ENCODE data around the gene NBEA.

Gene NBEA

GRCh38 chr13:35592457-35592856, 650.4 kb downstream of the NBEA start:
- no peak overlapping the region for H2AFZ ChIP-seq (ENCODE audit: low read depth, low read length)
- H2AK5ac ChIP-seq (ENCODE audit: low read length, severe bottlenecking), result no peak overlapping the region
- no peak overlapping the region for H3K23ac ChIP-seq (ENCODE audit: low read length in 2 of 2)
- H2BK12ac ChIP-seq (ENCODE audit: low read length in 2 of 2), result no peak overlapping the region
- 67% methylated on average over 3 of the region's 4 CpGs for WGBS
- H3K18ac ChIP-seq (ENCODE audit: low read depth in 1 of 2, low read length in 2 of 2), result no peak overlapping the region
- no peak overlapping the region for H4K91ac ChIP-seq (ENCODE audit: low read length)
- H3K27me3 ChIP-seq (ENCODE audit: control insufficient read depth in 1 of 2, insufficient read depth in 1 of 2, low read length in 2 of 2), result no peaks in the 10 kb centered on the region
- H3K4me2 ChIP-seq (ENCODE audit: low read length, poor library complexity, severe bottlenecking), result no peak overlapping the region
- H3K4me1 ChIP-seq (ENCODE audit: control insufficient read depth, insufficient read depth, low read depth, low read length), result no peaks in the 10 kb centered on the region
- no peak for DNase-seq
- no peaks in the 10 kb centered on the region for H3K79me1 ChIP-seq (replicated peaks; ENCODE audit: low read length, poor library complexity, severe bottlenecking)
- H3K4me3 ChIP-seq (ENCODE audit: insufficient read depth in 1 of 2, low read depth in 1 of 2, low read length in 2 of 2), result no peak overlapping the region
- no peak overlapping the region for H3K14ac ChIP-seq (ENCODE audit: low read length in 2 of 2)
- H3K36me3 ChIP-seq (ENCODE audit: control insufficient read depth in 1 of 2, insufficient read depth in 2 of 2, low read depth in 1 of 2, low read length in 2 of 2), result no peaks in the 10 kb centered on the region
- no peak overlapping the region for H3K4ac ChIP-seq (ENCODE audit: low read depth in 1 of 2, low read length in 2 of 2)
- no peak overlapping the region for H2BK120ac ChIP-seq (ENCODE audit: low read depth, low read length)
- no peak overlapping the region for H3K9ac ChIP-seq (ENCODE audit: low read length)
- H2BK5ac ChIP-seq (ENCODE audit: low read depth, low read length, poor library complexity, severe bottlenecking), result no peak overlapping the region
- H4K8ac ChIP-seq (ENCODE audit: low read length), result no peak overlapping the region
- H2BK15ac ChIP-seq (ENCODE audit: low read depth, poor library complexity, severe bottlenecking), result no peak overlapping the region
- H3K27ac ChIP-seq (ENCODE audit: low read length, poor library complexity, severe bottlenecking), result no peak overlapping the region
- no peaks in the 10 kb centered on the region for H3K9me3 ChIP-seq (ENCODE audit: control insufficient read depth, low read length)

- H3K4me1 ChIP-seq (ENCODE audit: control insufficient read depth, insufficient read depth, low read depth, low read length), result no peaks in the 10 kb centered on the region
- H3K27me3 ChIP-seq (ENCODE audit: control insufficient read depth in 1 of 2, insufficient read depth in 1 of 2, low read length in 2 of 2), result no peaks in the 10 kb centered on the region
- H2BK15ac ChIP-seq (ENCODE audit: low read depth, poor library complexity, severe bottlenecking), result no peak overlapping the region
- no peak overlapping the region for H3K14ac ChIP-seq (ENCODE audit: low read length in 2 of 2)
- H2BK5ac ChIP-seq (ENCODE audit: low read depth, low read length, poor library complexity, severe bottlenecking), result no peak overlapping the region
- no peak overlapping the region for H3K27ac ChIP-seq (ENCODE audit: low read length, poor library complexity, severe bottlenecking)
- H2BK120ac ChIP-seq (ENCODE audit: low read depth, low read length), result no peak overlapping the region
- no peaks in the 10 kb centered on the region for H3K36me3 ChIP-seq (ENCODE audit: control insufficient read depth in 1 of 2, insufficient read depth in 2 of 2, low read depth in 1 of 2, low read length in 2 of 2)
- no peak overlapping the region for H3K4ac ChIP-seq (ENCODE audit: low read depth in 1 of 2, low read length in 2 of 2)
- H3K4me2 ChIP-seq (ENCODE audit: low read length, poor library complexity, severe bottlenecking), result no peak overlapping the region
- H3K9ac ChIP-seq (ENCODE audit: low read length), result no peak overlapping the region
- DNase-seq, result no peak
- H3K18ac ChIP-seq (ENCODE audit: low read depth in 1 of 2, low read length in 2 of 2), result no peak overlapping the region
- H3K9me3 ChIP-seq (ENCODE audit: control insufficient read depth, low read length), result no peaks in the 10 kb centered on the region
- no peak overlapping the region for H4K8ac ChIP-seq (ENCODE audit: low read length)
- no peak overlapping the region for H2BK12ac ChIP-seq (ENCODE audit: low read length in 2 of 2)
- no peaks in the 10 kb centered on the region for H3K79me1 ChIP-seq (replicated peaks; ENCODE audit: low read length, poor library complexity, severe bottlenecking)
- H4K91ac ChIP-seq (ENCODE audit: low read length), result no peak overlapping the region
- H2AK5ac ChIP-seq (ENCODE audit: low read length, severe bottlenecking), result no peak overlapping the region
- H2AFZ ChIP-seq (ENCODE audit: low read depth, low read length), result no peak overlapping the region
- no peak overlapping the region for H3K23ac ChIP-seq (ENCODE audit: low read length in 2 of 2)
- no peak overlapping the region for H3K4me3 ChIP-seq (ENCODE audit: insufficient read depth in 1 of 2, low read depth in 1 of 2, low read length in 2 of 2)
- 75% methylated on average over 2 of the region's 3 CpGs for WGBS
Measured at GRCh38 chr13:35593651-35594050, 651.6 kb downstream of the NBEA start.

GRCh38 chr13:35594096-35594495, 652.0 kb downstream of the NBEA start:
- H3K9ac ChIP-seq (ENCODE audit: low read length), result no peak overlapping the region
- H3K79me1 ChIP-seq (replicated peaks; ENCODE audit: low read length, poor library complexity, severe bottlenecking), result no peaks in the 10 kb centered on the region
- H3K27me3 ChIP-seq (ENCODE audit: control insufficient read depth in 1 of 2, insufficient read depth in 1 of 2, low read length in 2 of 2), result no peaks in the 10 kb centered on the region
- no peaks in the 10 kb centered on the region for H3K36me3 ChIP-seq (ENCODE audit: control insufficient read depth in 1 of 2, insufficient read depth in 2 of 2, low read depth in 1 of 2, low read length in 2 of 2)
- H2BK15ac ChIP-seq (ENCODE audit: low read depth, poor library complexity, severe bottlenecking), result no peak overlapping the region
- no peak overlapping the region for H4K91ac ChIP-seq (ENCODE audit: low read length)
- no peak overlapping the region for H3K14ac ChIP-seq (ENCODE audit: low read length in 2 of 2)
- no peak overlapping the region for H2AFZ ChIP-seq (ENCODE audit: low read depth, low read length)
- H3K9me3 ChIP-seq (ENCODE audit: control insufficient read depth, low read length), result no peaks in the 10 kb centered on the region
- H2AK5ac ChIP-seq (ENCODE audit: low read length, severe bottlenecking), result no peak overlapping the region
- no peak overlapping the region for H3K4me3 ChIP-seq (ENCODE audit: insufficient read depth in 1 of 2, low read depth in 1 of 2, low read length in 2 of 2)
- H4K8ac ChIP-seq (ENCODE audit: low read length), result no peak overlapping the region
- H3K23ac ChIP-seq (ENCODE audit: low read length in 2 of 2), result no peak overlapping the region
- no peak for DNase-seq
- H3K4me2 ChIP-seq (ENCODE audit: low read length, poor library complexity, severe bottlenecking), result no peak overlapping the region
- no peak overlapping the region for H2BK5ac ChIP-seq (ENCODE audit: low read depth, low read length, poor library complexity, severe bottlenecking)
- no peak overlapping the region for H2BK12ac ChIP-seq (ENCODE audit: low read length in 2 of 2)
- no peak overlapping the region for H2BK120ac ChIP-seq (ENCODE audit: low read depth, low read length)
- WGBS, result no CpG with 5 or more reads among the region's 1 CpG
- no peak overlapping the region for H3K27ac ChIP-seq (ENCODE audit: low read length, poor library complexity, severe bottlenecking)
- H3K4me1 ChIP-seq (ENCODE audit: control insufficient read depth, insufficient read depth, low read depth, low read length), result no peaks in the 10 kb centered on the region
- H3K18ac ChIP-seq (ENCODE audit: low read depth in 1 of 2, low read length in 2 of 2), result no peak overlapping the region
- H3K4ac ChIP-seq (ENCODE audit: low read depth in 1 of 2, low read length in 2 of 2), result no peak overlapping the region

- Histone ChIP-seq H4K91ac (ENCODE audit: low read length) (no peak overlapping the region), H2BK120ac (ENCODE audit: low read depth, low read length) (no peak overlapping the region), H3K4ac (ENCODE audit: low read depth in 1 of 2, low read length in 2 of 2) (no peak overlapping the region), H2AK5ac (ENCODE audit: low read length, severe bottlenecking) (no peak overlapping the region), H3K4me1 (ENCODE audit: control insufficient read depth, insufficient read depth, low read depth, low read length) (no peaks in the 10 kb centered on the region), H2BK5ac (ENCODE audit: low read depth, low read length, poor library complexity, severe bottlenecking) (no peak overlapping the region), H3K36me3 (ENCODE audit: control insufficient read depth in 1 of 2, insufficient read depth in 2 of 2, low read depth in 1 of 2, low read length in 2 of 2) (no peaks in the 10 kb centered on the region), H3K18ac (ENCODE audit: low read depth in 1 of 2, low read length in 2 of 2) (no peak overlapping the region), H3K4me3 (ENCODE audit: insufficient read depth in 1 of 2, low read depth in 1 of 2, low read length in 2 of 2) (no peak overlapping the region), H2AFZ (ENCODE audit: low read depth, low read length) (no peak overlapping the region), H3K27ac (ENCODE audit: low read length, poor library complexity, severe bottlenecking) (no peak overlapping the region), H3K4me2 (ENCODE audit: low read length, poor library complexity, severe bottlenecking) (no peak overlapping the region), H3K9ac (ENCODE audit: low read length) (no peak overlapping the region), H2BK12ac (ENCODE audit: low read length in 2 of 2) (no peak overlapping the region), H3K9me3 (ENCODE audit: control insufficient read depth, low read length) (no peaks in the 10 kb centered on the region), H3K27me3 (ENCODE audit: control insufficient read depth in 1 of 2, insufficient read depth in 1 of 2, low read length in 2 of 2) (no peaks in the 10 kb centered on the region), H4K8ac (ENCODE audit: low read length) (no peak overlapping the region), H3K14ac (ENCODE audit: low read length in 2 of 2) (no peak overlapping the region), H2BK15ac (ENCODE audit: low read depth, poor library complexity, severe bottlenecking) (no peak overlapping the region), H3K23ac (ENCODE audit: low read length in 2 of 2) (no peak overlapping the region), H3K79me1 (replicated peaks; ENCODE audit: low read length, poor library complexity, severe bottlenecking) (no peaks in the 10 kb centered on the region)
- no peak for DNase-seq
Measured at GRCh38 chr13:35595181-35595580, 653.1 kb downstream of the NBEA start.

Measured in mesenchymal stem cell (in vitro differentiated cells and primary cell).